ENCODE results near the gene FAM89B.

Gene FAM89B

DNA sequence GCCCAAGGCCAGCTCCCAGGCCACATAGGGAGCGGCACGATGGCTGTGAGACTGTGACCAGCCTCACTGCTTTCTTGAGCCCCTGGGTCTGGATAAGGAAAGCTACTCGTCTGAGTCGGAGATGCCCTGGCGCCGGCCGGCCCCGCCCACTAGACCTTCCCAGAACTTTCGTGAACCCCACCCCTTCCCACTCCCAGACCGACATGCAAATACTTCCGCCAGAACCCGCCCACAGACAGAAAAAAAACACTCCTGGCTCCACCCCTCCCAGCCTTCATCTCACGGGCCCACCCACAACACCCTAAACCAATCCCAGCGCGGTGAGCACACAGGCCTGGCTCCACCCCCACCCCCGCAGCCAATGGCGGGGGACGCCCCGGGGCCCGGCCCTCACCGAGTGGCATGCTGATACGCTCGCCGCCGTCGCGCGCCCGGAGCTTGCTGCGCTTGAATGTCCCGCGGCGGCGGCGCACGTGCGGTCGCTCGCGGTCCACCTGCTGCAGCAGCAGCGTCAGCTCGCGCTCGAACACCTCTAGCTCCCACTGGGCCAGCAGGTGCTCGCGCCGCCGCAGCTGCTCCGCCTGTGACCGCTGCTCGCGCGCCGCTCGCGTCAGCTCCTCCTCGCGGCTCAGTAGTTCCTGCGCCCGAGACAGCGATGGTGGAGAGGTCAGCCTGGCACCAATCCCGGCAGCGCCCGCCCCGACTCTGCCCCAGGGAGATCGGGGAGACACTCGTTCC is 34.7 kb downstream of the FAM89B start:
- peak overlapping the region; percentile 47 for H3K4me3 ChIP-seq (ENCODE audit: low read depth, low read length)
- peak; percentile 96 for DNase-seq (ENCODE audit: low read depth)
- TF ChIP-seq, protein P1, sequence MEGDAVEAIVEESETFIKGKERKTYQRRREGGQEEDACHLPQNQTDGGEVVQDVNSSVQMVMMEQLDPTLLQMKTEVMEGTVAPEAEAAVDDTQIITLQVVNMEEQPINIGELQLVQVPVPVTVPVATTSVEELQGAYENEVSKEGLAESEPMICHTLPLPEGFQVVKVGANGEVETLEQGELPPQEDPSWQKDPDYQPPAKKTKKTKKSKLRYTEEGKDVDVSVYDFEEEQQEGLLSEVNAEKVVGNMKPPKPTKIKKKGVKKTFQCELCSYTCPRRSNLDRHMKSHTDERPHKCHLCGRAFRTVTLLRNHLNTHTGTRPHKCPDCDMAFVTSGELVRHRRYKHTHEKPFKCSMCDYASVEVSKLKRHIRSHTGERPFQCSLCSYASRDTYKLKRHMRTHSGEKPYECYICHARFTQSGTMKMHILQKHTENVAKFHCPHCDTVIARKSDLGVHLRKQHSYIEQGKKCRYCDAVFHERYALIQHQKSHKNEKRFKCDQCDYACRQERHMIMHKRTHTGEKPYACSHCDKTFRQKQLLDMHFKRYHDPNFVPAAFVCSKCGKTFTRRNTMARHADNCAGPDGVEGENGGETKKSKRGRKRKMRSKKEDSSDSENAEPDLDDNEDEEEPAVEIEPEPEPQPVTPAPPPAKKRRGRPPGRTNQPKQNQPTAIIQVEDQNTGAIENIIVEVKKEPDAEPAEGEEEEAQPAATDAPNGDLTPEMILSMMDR (conservative IDR thresholded peaks at IDR 0.05; ENCODE audit: low read depth, low read length), result no peak

DNA sequence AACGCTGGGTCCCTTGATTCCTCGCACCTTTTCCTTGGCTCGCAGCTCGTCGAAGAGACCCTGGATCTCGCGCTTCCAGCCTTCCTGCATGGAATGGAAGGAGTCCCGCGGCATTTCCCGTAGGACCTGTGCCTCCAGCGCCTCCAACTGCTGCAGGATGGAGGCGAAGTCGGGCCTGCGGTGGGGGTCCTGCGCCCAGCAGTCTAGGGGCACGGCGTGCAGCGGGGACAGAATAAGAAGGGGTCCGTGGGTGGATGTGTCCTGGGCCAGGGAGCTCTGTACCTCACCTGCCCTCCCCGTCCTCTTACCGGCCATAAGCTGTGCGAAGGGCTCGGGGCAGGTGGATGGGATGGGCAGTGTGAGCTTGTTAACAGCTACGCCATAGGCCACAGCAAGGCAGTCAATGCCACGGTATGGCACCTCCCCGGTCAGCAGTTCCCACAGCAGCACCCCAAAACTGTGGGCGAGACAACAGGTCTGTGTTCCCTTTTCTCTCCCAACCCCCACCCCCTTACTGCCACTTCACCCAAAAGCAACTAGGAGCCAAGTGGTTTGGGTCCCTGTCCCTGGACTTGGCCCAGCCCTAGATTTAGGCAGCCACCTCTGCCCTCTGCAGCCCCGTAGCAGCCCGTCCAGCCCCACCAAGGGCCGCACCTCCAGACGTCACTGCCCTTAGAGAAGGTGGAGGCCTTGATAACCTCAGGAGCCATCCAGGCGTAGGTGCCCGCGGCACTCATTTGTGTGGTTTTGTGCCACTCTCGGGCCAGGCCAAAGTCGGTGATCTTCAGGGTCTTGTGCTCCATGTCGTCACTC is 35.5 kb downstream of the FAM89B start:
- TF ChIP-seq, protein P1 (conservative IDR thresholded peaks at IDR 0.05; ENCODE audit: low read depth, low read length), result no peak
- DNase-seq (ENCODE audit: low read depth), result no peak
- H3K4me3 ChIP-seq (ENCODE audit: low read depth, low read length), result peak overlapping the region; percentile 47

GRCh38 chr11:65609229-65609628 is 36.9 kb downstream of the FAM89B start:
- DNase-seq (ENCODE audit: low read depth), result no peak
- TF ChIP-seq, protein P1 (conservative IDR thresholded peaks at IDR 0.05; ENCODE audit: low read depth, low read length), result no peak
- no peak overlapping the region for H3K4me3 ChIP-seq (ENCODE audit: low read depth, low read length)

- TF ChIP-seq, protein P1 (conservative IDR thresholded peaks at IDR 0.05; ENCODE audit: low read depth, low read length), result no peak
- no peak for DNase-seq (ENCODE audit: low read depth)
- H3K4me3 ChIP-seq (ENCODE audit: low read depth, low read length), result no peak overlapping the region
Measured at GRCh38 chr11:65609665-65610064, 37.3 kb downstream of the FAM89B start.

GRCh38 chr11:65610404-65610803 is 38.1 kb downstream of the FAM89B start:
- TF ChIP-seq, protein P1 (conservative IDR thresholded peaks at IDR 0.05; ENCODE audit: low read depth, low read length), result no peak
- DNase-seq (ENCODE audit: low read depth), result no peak
- no peak overlapping the region for H3K4me3 ChIP-seq (ENCODE audit: low read depth, low read length)

- DNase-seq (ENCODE audit: low read depth), result no peak
- H3K4me3 ChIP-seq (ENCODE audit: low read depth, low read length), result peak overlapping the region; percentile 85
- TF ChIP-seq, protein P1 (conservative IDR thresholded peaks at IDR 0.05; ENCODE audit: low read depth, low read length), result no peak
Measured at GRCh38 chr11:65611028-65611757, 38.9 kb downstream of the FAM89B start.

Data from choroid plexus epithelial cell (primary cell).